ENCODE data around the gene APBB2.
"Not testable (repeated sequence)": the region's sequence is repeated elsewhere in the genome, so short reads cannot be mapped to it uniquely, and the experiment has no call there.

Gene APBB2

DNA sequence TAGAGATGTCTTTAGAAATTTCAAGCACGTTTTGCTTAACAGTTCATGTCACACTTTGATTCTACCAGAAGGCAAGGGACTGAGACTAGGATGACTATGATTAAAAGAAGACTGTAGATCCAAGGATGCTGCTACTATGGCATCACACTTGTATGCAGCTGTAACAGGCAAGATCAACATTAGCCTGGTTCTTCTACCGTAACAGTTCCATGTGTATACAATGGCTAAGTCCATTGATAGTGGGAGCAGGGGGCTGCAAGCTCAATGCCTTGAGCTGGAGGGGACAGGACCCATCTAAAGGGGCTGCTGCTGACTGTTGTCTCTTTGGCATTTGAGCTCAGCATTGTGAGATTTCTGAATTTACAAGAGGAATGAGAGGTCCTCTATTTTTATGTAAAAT is 212.0 kb downstream of the APBB2 start:
- no peak for DNase-seq

DNA sequence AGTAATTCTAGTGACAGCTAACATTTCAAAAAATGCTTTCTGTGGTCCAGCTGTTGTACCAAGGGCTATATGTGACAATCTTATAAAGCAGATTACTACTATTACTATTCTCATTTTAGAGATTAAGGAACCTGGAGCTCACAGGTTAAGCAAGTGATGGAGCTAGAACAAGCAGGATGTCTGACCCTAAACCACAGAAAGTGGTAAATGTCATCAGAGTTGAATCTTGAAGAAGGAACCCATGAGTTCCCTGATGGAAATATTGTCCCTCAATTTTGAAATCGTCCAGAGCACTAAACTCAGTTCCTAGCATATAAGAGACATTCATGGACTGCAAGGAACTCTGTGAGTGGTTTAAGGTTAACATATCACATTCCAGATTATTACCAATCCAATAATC is 214.0 kb downstream of the APBB2 start:
- DNase-seq, result no peak

DNA sequence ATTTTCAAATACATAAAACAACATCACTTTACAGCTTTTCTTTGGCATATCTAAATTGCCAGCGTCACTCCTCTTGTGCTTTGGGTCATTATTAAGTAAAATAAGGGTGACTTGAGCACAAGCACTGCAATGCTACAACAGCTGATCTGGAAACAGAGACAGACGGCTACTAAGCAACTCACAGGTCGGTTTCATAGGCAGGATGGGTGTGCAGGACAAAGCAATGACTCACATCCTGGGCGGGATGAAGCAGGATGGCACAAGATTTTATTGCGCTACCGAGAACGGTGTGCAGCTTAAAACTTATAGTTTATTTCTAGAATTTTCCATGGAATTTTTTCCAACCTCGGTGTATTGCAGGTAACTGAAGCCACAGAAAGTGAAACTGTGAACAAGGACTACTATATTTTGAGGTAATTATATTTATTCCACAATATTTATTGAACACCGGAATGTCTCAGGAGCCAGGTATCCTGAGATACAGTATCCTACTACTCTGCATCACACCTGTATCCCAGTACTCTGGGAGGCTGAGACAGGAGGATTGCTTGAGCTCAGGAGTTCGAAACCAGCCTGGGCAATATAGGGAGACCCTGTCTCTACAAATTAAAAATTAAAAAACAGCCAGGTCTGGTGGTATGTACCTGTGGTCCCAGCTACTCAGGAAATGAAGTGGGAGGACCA is 215.5 kb downstream of the APBB2 start:
- DNase-seq, result peak in 1 of 2 donors; percentile 32

DNA sequence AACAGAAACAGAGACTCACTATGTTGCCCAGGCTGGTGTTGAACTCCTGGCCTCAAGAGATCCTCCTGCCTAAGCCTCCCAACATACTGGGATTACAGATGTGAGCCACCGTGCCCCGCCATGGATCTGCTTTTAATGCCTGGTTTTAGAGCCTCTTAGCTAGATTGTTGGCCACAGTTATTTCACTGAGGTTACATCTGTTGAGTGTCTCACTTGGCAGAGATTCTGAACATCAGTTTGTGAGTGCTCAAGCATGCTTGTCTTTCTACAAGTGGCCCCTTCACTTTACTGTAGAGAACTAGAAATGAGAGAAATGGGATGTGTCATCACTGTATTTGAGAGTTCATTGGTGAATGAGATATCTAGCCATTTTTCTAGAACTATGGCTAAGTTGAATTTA is 218.5 kb downstream of the APBB2 start:
- no peak for DNase-seq

DNA sequence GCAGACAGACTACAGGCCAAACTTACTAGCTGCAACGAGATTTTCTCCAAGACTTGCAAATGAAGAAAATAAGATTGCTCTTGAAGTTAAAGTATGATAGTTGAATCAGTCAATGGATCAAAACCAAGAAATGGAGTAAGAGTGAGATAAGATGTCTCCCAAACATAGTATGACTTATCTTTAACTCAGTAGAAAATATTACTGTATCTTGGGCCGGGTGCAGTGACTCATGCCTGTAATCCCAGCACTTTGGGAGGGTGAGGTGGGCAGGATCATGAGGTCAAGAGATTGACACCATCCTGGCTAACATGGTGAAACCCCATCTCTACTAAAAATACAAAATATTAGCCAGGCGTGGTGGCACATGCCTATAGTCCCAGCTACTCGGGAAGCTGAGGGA is 220.0 kb downstream of the APBB2 start:
- not testable (repeated sequence) for DNase-seq

DNA sequence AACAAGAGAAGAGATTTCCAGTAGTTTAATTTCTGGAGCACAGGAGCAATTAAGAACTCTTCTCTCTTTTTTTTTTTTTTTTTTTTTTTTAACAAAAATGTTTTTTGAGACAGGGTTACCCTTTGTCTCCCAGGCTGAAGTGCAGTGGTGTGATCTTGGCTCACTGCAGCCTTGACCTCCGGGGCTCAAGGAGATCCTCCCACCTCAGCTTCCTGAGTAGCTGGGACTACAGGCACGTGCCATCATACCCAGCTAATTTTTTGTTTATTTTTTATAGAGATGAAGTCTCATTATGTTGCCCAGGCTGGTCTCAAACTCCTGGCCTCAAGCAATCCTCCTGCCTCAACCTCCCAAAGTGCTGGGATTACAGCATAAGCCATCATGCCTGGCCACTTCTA is 221.0 kb downstream of the APBB2 start:
- DNase-seq, result not testable (repeated sequence)

DNA sequence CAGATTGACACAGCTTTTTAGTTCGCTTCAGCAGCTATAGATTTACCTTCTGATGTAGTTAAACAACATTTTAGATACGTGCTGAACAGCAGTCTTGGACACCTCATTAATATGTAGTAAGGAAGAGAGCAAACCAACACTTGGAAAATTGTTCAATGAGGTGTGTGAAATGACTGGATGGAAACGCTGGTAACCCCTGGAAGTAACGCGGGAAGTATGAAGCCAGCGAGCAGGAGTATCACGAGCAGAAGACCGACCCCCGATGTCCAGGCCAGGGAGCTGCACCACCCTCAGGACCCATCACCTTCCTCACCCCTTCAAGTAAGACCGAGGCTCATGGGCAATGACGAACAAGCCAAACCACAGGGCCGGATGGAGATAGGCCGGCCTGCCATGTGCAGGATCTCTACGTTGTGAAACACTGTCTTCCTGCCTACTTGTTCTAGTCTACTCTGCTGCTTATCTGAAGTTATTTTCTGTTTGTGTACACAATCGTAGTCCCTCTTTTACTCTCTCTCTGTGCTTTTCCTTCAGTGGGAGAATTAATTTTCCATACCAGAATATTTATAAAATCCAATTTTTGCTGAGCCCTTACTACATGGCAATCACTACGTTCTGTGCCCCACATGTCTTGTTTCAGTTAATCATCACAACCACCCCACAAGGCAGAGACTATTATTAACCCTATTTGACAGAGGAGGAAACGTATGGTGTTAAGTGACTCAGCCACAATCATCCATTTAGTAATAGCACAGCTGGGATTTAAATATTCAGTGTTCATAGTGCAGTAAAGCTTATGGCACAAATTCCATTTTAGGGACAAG is 221.7 kb downstream of the APBB2 start:
- DNase-seq, result peak in 1 of 2 donors; percentile 37

DNA sequence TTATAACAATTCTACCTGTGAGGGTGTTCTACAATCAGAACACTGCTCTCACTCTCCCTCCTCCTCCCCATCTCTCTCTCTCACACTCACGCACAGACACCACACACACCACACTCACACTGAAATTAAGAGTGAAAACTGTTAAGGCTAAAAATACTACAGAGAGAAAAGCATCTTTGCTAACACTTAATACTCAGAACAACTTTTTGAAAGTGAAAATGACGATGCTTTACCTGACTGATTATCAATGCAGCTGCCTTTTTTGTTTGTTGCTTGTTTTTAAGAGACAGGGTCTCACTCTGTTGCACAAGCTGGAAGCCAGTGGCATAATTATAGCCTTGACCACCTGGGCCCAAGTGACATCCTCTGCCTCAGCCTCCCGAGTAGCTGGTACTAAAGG is 222.4 kb downstream of the APBB2 start:
- no peak for DNase-seq

DNA sequence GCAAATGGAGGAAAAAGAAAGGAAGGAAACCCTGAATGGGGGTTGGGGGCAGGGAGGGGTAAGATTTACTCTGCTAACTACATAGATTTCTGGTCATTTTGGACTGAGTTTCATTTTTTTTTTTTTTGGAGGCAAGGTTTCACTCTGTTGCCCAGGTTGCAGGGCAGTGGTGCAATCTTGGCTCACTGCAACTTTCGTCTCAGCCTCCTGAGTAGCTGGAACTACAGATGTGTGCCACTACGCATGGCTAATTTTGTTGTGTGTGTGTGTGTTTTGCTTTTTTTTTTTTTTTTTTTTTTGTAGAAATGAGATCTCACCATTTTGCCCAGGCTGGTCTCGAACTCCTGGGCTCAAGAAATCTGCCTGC is 223.5 kb downstream of the APBB2 start:
- DNase-seq, result no peak

DNA sequence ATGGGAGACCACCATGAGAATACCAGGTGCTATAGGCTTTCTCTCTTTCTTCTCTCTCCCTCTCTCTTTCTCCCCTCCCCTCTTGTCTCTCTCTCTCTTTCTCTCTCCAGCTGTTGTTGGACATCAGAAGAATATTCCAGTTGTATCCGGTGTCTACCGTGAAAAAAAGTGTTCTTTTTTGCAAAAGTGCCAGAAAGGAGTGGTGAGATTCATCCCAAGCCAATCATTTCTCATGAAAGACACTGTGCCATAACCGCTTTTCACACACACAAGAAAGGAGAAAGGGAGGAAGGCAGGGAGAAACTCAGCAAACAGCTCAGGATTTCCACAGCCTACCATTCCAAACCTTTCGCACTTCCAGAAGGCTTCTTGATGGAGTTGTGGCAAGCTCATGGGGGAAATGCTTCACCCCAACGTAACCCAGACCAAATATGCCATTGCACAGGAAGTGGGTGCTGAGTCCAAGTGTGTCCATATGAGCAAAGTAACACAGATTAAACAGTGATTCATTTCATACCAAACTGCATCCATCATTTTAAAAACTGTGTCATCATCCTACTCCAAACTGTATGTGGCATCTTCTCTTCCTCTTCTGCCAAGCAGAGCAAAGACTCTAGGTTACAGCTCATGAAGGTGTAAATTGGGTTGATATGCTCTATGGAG is 224.0 kb downstream of the APBB2 start:
- DNase-seq, result no peak

DNA sequence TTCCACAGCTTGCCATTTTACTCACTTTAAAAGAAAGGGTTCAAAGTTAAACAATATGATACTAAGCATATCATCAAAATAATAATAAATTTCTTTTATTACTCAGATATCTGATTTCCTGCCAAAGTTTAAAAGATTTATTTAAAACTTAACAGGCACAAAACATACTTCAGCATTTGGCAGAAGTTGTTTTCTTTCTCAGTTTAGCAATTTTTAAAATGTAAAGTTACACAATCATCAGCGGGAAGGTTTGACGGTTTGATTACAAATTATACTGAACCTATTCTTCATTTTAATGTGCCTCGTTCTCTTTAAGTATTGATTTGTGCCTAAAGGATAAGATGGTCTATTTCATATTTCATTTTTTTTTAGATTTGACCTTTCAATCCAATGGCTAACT is 227.2 kb downstream of the APBB2 start:
- no peak for DNase-seq

DNA sequence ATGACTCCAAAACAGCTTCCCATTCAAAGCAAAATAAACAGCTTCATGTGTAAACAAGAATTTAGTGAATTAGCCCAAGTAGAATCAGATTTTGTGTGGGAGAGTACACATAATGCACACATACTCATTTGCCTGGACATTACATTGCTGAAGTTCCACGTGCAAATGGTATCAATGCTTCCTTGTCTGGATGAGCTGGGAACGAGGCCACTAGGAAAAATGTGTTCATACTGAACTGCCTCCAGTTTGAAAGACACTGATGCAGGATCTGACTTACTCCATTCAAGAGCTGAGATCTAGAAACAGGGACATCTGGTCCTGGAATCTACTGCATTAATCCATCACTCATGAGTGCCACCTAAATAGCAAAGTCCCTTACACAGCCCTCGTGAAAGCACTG is 228.0 kb downstream of the APBB2 start:
- no peak for DNase-seq

DNA sequence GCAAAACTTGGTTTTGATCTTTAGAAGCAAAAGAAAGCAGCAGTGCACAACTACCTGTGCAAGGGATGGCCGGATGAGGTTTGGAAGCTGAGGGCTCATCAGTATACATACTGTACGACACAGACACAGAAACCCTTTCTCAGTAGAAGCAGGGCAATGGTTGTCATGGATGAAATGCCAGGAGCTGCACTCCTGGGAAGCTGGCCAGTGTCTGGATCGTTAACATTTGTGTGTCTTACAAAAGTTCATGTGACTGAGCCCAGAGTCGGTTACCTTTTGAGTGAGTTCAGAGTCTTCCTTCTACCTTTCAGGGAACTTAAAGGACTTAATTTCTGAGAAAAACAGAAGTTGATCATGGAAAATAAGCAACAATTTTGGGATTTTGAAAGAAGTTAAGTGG is 230.3 kb downstream of the APBB2 start:
- no peak for DNase-seq

DNA sequence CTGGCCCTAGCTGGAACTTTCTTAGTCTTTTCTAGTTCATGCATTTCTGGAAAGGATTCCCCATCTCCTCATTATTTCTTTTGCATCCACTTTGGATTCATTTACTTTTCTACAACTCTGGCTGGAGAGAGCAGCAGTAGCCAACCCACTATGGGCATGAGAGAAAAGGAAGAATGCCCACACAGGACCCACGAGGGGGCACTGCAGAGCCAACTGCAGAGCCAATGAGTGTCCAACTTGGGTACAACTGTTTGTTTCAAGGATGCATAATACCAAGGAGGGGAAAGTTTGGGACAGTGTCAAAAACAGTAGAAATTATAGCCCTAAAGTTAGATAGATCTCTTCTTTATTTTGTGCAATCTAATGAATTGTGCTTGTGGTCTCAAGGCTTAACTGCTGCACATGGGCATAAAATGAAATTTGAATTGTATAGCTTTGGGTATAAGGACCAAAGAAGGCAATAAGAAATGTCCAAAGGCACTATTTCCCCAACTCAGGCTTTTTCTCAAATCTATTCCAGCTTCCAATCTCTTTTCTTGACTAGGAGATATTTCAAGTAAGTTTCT is 233.9 kb downstream of the APBB2 start:
- DNase-seq, result no peak

DNA sequence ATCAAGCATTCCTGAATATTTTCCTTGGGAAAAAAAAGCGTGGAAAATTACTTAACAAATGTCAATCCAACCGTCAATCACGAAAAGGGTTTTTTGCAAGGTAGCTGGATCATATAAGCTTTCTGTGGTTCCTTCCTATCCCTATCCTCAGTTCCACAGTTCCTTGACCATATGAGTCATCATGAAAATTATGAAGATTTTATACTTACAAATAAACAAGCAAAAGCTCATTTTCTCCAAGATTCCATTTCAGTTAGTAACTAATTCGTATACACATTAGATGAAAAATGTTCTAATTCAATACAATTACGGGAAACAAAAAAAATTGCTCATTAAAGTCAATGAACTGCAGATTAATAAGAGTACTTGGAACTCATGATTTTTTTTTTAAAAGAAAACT is 235.8 kb downstream of the APBB2 start:
- DNase-seq, result no peak

DNA sequence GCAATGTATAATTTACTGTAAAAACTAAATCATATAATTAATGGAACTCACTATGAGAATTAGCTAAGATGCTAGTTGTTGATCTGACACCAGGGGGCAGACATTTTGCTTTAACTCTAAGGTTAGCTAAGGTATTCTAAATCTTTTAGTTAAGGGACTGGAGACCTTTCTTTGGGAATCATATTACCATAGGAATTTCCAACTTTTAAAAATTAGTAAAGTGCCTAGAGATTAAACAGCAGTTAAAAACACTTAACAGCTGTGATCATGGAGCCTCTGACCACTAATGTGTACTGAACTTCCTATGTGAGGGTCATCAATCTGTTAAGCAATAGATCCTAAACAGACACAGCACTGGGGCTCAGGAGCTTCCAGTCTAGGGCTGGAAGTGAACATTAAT is 238.0 kb downstream of the APBB2 start:
- no peak for DNase-seq

DNA sequence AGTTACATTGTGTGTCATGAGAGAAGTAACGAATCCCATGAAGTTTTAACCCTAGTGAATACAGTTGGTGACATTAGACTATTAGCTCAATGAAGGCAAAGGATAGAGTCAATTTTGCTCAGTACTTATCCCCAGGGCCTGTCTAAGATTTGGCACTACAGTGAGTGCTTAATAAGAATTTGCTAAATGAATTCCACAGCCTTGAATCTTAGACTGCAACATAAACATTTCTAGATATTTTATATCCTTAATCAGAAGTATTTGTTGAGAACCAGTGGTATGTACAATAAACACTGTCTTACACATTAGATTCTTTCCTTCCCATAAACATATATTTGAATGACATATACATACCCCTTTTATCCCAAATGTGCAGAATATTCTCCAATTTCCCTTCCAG is 241.6 kb downstream of the APBB2 start:
- DNase-seq, result no peak

DNA sequence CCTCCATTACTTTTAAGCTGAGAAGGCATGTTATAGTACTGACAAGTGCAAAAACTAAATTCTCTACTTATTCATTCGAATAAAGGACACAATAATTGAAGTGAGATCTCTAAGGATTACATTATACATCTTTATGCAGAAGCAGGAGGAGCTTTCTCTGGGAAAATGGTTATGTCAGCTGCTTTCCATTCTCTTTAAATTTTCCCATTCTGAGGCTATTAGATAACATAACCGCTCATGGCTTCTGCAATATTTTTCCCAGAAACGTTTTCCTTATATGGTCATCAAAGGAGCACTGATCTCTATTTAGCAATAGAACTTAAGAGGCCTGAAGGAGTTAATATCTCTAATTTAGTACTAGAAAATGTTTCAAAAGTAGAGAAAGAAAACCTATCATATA is 243.0 kb downstream of the APBB2 start:
- DNase-seq, result no peak

DNA sequence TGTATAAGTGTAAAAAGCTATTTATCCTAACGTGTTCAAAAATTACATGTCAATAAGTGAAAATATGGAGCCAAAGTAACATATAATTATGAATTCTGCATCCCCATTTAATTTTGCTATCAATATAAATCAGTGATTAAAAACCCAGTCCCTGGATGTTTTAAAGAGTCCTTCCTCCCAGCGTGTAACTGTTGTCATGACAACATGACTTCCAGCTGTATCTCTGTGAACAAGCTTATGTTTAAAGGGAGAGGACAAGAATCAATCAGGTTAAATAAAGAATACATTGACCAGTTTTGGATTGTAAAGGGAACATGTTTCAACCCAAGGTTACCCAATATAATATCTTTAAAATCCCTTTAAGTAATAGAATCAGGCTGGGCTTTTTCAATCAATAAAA is 244.8 kb downstream of the APBB2 start:
- DNase-seq, result no peak

DNA sequence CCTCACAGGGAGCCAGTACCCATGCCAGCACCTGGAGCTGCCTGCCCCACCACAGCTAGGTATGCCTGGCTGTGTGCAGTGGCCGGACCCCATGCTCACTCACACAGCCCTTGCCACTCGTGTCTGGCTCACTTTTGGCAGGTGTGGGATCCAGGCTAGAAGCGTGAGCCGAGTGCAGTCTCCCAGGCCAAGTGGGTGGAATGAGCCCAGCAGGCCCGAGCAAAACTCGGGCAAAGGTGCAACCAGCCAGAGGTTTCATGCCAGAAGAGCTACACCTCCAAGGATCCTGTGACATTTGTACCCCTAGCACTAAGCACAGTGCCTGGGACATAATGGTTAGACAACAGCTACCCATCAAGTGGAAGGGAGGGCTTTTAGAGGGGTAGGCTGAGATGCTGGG is 246.8 kb downstream of the APBB2 start:
- DNase-seq, result no peak

DNA sequence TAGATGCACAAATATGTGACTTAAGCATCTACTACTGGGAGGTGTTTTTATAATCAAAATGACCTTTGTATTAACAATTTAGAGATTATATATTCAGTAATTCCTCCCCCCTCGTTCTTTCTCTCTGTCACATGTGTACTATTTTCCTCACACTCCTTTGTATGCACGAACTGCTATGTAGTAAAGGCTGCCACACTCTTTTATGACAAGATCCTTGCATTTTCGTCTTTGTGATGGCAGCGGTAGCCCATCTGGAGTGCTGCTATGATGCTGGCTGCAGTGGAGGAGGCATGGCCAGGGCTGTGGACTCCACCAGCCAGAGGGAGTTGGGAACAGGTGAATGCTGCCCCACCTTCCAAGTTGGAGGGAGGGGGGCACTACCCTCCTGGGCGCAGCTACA is 248.3 kb downstream of the APBB2 start:
- DNase-seq, result no peak

DNA sequence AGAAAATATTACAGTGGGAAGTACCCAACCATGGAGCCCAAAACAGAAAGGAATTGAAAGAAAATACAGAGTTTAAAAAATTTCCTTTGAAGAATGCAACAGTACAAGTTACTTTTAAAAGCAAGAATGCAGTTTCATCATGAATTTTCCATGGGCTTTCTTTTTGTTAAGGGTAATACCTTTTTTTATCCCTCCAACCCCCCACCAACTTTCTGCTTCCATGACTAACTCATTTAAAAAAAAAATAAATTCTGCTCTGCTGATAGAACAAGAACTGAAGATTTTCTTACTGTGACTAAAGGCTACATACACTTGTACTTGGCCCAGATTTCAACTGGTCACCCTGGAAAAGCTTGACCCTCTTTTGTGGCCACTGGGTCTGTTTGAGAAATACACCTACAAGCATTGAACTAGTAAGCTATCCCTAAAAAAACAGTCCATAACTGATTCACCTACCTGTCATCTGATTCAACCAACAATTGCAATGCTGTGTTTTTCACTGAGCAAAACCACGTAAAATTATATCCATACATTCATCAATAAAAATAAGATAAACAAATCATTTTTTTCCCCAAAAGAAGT is 250.4 kb downstream of the APBB2 start:
- DNase-seq, result no peak

DNA sequence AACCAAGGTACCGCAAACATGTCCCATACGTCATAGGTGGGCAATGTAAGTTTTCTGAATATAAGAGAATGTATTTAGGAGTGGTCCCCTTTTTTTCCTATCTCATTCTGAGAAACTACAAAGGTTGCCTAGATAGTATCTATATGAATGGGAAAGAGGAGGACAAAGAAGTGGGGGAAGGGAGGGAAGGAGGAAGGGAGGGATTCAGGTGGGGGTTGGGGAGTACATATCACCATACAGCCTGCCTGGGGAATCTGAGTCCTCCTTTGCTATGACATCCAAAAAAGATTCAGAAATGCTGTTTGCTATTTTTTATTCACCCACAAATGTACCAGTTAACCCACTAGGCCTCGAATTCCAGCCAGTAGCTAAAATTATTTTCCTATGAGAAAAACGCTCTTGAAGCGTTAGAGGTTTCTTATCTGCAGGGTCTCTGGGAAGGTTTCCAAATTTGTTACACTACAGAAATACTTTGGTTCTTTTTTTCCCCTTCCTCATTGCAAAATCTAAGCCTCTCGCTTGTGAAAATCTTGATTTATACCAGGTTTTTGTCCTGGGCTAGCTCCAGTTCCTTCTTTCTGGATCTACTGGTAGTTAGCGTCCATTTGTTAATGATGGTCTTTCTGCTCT is 251.7 kb downstream of the APBB2 start:
- no peak for DNase-seq
